ENCODE results near the gene RFWD3.

The RFWD3 gene

DNA sequence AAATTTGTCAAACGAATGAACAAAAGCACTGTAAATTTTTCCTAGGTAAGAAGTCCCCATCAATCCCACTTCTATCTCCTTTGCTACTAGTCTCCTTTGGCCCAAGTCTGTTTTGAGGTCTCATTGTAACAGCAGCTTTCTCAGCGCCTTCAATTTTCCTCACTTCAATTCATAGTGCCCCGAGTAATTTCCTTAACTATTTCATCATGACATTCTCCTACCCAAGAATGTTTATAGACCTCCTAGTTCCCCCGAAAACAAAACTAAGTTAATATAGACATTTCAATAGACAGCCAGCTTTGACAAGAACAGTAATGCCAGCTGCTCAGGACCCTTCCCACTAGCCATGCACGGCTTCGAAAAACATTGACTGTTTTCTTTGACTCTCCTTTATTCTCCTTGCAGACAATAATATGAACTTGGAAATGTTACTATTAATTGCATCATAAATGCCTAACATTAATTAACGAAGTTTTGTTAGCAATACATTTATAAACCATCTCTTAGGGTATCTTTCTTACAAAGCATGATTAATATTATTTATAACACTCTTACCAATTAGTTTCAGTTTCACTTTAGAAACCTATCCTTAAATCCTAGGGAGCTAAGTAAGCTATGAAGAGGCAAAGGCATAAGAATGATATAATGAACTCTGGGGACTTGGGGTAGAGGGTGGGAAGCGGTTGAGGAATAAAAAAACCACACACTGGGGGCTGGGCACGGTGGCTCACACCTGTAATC, 82.6 kb downstream of the RFWD3 start:
- Histone ChIP-seq H3K4me1 (ENCODE audit: control insufficient read depth in 1 of 2, insufficient read depth in 2 of 2, low read length in 2 of 2) (peaks cover 0 to 8% of the 10 kb centered on the region in 2 donors), H3K9me3 (ENCODE audit: control insufficient read depth in 1 of 2, low read length in 2 of 2) (no peaks in the 10 kb centered on the region), H3K27ac (ENCODE audit: low read depth, low read length) (no peak overlapping the region), H3K36me3 (ENCODE audit: control insufficient read depth in 1 of 2, insufficient read depth in 2 of 2, low read length in 2 of 2) (no peaks in the 10 kb centered on the region), H3K27me3 (ENCODE audit: control insufficient read depth in 1 of 2, insufficient read depth in 2 of 2, low read length in 2 of 2) (no peaks in the 10 kb centered on the region), H3K9ac (ENCODE audit: low read depth in 1 of 2, low read length in 2 of 2) (no peak overlapping the region), H3K4me3 (ENCODE audit: low read depth in 1 of 2, low read length in 2 of 2) (no peak overlapping the region)

DNA sequence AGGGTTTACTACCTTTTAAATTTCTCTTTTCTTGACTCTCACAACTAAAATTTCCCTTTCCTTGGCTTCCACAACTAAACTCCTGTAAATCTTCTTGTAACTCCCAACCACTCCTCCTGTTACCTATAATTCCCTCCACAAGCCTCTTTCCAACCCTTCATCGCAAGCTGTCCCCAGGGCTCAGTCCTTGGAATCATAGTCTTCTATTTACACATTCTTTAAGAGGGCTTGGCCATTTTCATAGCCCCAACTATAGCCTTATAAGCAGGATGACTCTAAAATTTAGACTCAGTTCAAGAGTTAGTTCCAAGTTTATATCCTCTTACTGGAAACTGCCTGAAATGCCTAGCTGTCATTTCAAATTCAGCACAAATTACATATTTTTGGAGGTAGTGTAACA, 83.7 kb downstream of the RFWD3 start:
- Histone ChIP-seq H3K4me3 (ENCODE audit: low read depth in 1 of 2, low read length in 2 of 2) (no peak overlapping the region), H3K4me1 (ENCODE audit: control insufficient read depth in 1 of 2, insufficient read depth in 2 of 2, low read length in 2 of 2) (peaks cover 8 to 9% of the 10 kb centered on the region in 2 donors), H3K27ac (ENCODE audit: low read depth, low read length) (no peak overlapping the region), H3K36me3 (ENCODE audit: control insufficient read depth in 1 of 2, insufficient read depth in 2 of 2, low read length in 2 of 2) (no peaks in the 10 kb centered on the region), H3K27me3 (ENCODE audit: control insufficient read depth in 1 of 2, insufficient read depth in 2 of 2, low read length in 2 of 2) (no peaks in the 10 kb centered on the region), H3K9me3 (ENCODE audit: control insufficient read depth in 1 of 2, low read length in 2 of 2) (no peaks in the 10 kb centered on the region), H3K9ac (ENCODE audit: low read depth in 1 of 2, low read length in 2 of 2) (no peak overlapping the region)

DNA sequence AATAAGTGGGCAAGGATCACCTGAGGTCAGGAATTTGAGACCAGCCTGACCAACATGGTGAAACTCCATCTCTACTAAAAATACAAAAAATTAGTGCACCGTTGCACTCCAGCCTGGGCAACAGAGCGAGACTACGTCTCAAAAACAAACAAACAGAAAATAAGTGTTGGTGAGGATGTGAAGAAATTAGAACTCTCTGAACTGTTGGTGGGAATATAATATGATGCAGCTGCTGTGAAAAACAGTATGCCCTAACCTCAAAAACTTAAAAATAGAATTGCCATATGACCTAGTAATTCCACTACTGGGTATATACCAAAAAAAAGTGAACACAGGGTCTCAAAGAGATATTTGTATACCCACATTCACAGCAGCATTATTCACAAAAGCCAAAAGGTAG, 85.8 kb downstream of the RFWD3 start:
- H3K4me1 ChIP-seq (ENCODE audit: control insufficient read depth in 1 of 2, insufficient read depth in 2 of 2, low read length in 2 of 2) = peaks cover 8 to 11% of the 10 kb centered on the region in 2 donors
- no peak overlapping the region for H3K9ac ChIP-seq (ENCODE audit: low read depth in 1 of 2, low read length in 2 of 2)
- H3K36me3 ChIP-seq (ENCODE audit: control insufficient read depth in 1 of 2, insufficient read depth in 2 of 2, low read length in 2 of 2) = no peaks in the 10 kb centered on the region
- no peaks in the 10 kb centered on the region for H3K27me3 ChIP-seq (ENCODE audit: control insufficient read depth in 1 of 2, insufficient read depth in 2 of 2, low read length in 2 of 2)
- H3K9me3 ChIP-seq (ENCODE audit: control insufficient read depth in 1 of 2, low read length in 2 of 2) = no peaks in the 10 kb centered on the region
- H3K4me3 ChIP-seq (ENCODE audit: low read depth in 1 of 2, low read length in 2 of 2) = no peak overlapping the region
- H3K27ac ChIP-seq (ENCODE audit: low read depth, low read length) = no peak overlapping the region

DNA sequence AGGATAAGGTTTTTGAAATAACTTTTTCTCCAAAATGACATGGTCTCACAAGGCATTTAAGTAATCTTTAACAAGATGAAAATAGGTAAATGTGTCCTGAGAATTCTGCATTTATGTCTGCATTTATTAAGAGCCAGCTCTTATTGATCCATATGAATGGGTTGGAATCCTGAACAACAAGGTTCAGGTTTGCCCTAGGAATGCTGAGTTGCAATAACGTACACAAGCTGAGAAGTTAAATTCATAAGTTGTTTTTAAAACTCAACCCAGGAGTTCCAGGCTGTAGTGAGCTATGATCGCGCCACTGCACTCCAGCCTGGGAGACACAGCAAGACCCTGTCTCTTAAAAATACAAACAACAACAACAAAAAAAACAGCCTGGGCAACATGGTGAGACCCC, 87.8 kb downstream of the RFWD3 start:
- peaks cover 1 to 11% of the 10 kb centered on the region in 2 donors for H3K4me1 ChIP-seq (ENCODE audit: control insufficient read depth in 1 of 2, insufficient read depth in 2 of 2, low read length in 2 of 2)
- H3K36me3 ChIP-seq (ENCODE audit: control insufficient read depth in 1 of 2, insufficient read depth in 2 of 2, low read length in 2 of 2) = no peaks in the 10 kb centered on the region
- H3K27me3 ChIP-seq (ENCODE audit: control insufficient read depth in 1 of 2, insufficient read depth in 2 of 2, low read length in 2 of 2) = no peaks in the 10 kb centered on the region
- no peaks in the 10 kb centered on the region for H3K9me3 ChIP-seq (ENCODE audit: control insufficient read depth in 1 of 2, low read length in 2 of 2)
- H3K27ac ChIP-seq (ENCODE audit: low read depth, low read length) = no peak overlapping the region
- H3K9ac ChIP-seq (ENCODE audit: low read depth in 1 of 2, low read length in 2 of 2) = no peak overlapping the region
- H3K4me3 ChIP-seq (ENCODE audit: low read depth in 1 of 2, low read length in 2 of 2) = no peak overlapping the region

DNA sequence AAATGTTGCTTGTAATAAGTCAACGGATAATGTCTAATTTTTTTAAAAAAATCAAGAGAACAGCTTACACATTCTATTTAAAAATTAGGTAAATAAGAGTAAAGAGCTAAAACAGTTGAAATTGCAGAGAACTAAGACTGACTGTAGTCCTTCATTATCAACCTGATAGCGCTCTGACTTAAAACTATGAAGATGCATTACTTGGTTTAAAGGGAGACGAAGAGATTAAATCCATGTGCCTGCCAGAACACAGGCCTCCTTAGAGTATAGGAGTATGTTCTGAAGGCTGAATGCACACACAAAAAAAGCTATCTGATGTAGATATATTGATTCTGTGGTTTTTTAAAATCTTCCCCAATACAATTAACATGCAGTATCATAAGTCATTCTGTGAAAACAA, 88.2 kb downstream of the RFWD3 start:
- H3K4me1 ChIP-seq (ENCODE audit: control insufficient read depth in 1 of 2, insufficient read depth in 2 of 2, low read length in 2 of 2) = peaks cover 0 to 11% of the 10 kb centered on the region in 2 donors
- no peak overlapping the region for H3K27ac ChIP-seq (ENCODE audit: low read depth, low read length)
- no peaks in the 10 kb centered on the region for H3K27me3 ChIP-seq (ENCODE audit: control insufficient read depth in 1 of 2, insufficient read depth in 2 of 2, low read length in 2 of 2)
- no peak overlapping the region for H3K4me3 ChIP-seq (ENCODE audit: low read depth in 1 of 2, low read length in 2 of 2)
- H3K9me3 ChIP-seq (ENCODE audit: control insufficient read depth in 1 of 2, low read length in 2 of 2) = no peaks in the 10 kb centered on the region
- no peak overlapping the region for H3K9ac ChIP-seq (ENCODE audit: low read depth in 1 of 2, low read length in 2 of 2)
- H3K36me3 ChIP-seq (ENCODE audit: control insufficient read depth in 1 of 2, insufficient read depth in 2 of 2, low read length in 2 of 2) = no peaks in the 10 kb centered on the region

DNA sequence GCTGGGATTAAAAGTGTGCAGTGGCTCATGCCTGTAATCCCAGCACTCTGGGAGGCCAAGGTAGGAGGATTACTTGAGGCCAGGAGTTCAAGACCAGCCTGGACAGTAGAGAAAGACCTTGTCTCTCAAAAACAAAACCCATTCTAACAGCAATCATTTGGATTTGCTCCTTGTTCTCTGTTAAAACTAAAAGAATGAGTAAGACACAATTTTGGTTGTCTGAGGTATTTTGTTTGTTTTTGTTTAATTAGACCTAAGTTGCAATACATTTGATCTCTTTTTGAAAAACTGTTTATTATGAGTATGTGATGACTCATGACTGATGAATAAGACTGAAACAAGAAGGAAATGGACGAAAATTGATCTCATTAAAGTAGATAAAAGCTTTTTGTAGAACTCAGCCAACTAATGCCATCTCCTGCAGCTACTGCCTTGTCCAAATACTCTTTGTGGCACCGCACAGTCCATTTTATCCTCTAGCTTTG, 88.8 kb downstream of the RFWD3 start:
- no peak overlapping the region for H3K9ac ChIP-seq (ENCODE audit: low read depth in 1 of 2, low read length in 2 of 2)
- no peak overlapping the region for H3K4me3 ChIP-seq (ENCODE audit: low read depth in 1 of 2, low read length in 2 of 2)
- H3K27ac ChIP-seq (ENCODE audit: low read depth, low read length) = no peak overlapping the region
- H3K4me1 ChIP-seq (ENCODE audit: control insufficient read depth in 1 of 2, insufficient read depth in 2 of 2, low read length in 2 of 2) = peaks cover 0 to 11% of the 10 kb centered on the region in 2 donors
- no peaks in the 10 kb centered on the region for H3K27me3 ChIP-seq (ENCODE audit: control insufficient read depth in 1 of 2, insufficient read depth in 2 of 2, low read length in 2 of 2)
- no peaks in the 10 kb centered on the region for H3K36me3 ChIP-seq (ENCODE audit: control insufficient read depth in 1 of 2, insufficient read depth in 2 of 2, low read length in 2 of 2)
- H3K9me3 ChIP-seq (ENCODE audit: control insufficient read depth in 1 of 2, low read length in 2 of 2) = no peaks in the 10 kb centered on the region

DNA sequence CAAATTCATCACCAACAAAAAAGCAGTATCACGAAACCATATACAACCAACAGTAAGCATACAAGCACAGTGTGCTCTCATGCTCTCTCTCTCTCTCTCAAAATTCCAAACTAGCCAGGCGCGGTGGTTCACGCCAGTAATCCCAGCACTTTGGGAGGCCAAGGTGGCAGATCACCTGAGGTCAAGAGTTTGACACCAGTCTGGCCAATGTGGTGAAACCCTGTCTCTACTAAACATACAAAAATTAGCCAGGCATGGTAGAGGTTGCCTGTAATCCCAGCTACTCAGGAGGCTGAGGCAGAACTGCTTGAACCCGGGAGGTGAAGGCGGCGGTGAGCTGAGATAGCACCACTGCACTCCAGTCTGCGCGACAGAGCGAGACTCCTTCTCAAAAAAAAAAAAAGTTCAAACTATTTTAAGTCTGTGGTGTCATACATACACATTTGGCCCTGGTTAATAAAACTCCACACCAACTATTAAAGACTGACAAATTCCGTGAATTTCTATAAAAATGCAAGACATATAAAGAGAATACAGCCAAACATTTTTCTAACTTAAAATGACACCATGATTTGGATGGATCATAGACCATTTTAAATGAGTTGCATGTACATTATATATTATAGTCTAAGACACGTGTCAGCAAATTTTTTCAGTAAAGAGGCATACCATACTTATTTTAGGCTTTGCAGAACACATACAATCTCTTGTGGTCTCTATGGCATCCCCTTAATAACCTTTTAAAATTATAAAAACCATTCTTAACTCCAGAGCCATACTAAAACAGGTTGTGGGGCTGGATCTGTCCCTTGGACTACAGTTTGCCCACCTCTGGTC, 90.7 kb downstream of the RFWD3 start:
- no peak overlapping the region for H3K4me3 ChIP-seq (ENCODE audit: low read depth in 1 of 2, low read length in 2 of 2)
- H3K9ac ChIP-seq (ENCODE audit: low read depth in 1 of 2, low read length in 2 of 2) = no peak overlapping the region
- no peaks in the 10 kb centered on the region for H3K36me3 ChIP-seq (ENCODE audit: control insufficient read depth in 1 of 2, insufficient read depth in 2 of 2, low read length in 2 of 2)
- no peaks in the 10 kb centered on the region for H3K9me3 ChIP-seq (ENCODE audit: control insufficient read depth in 1 of 2, low read length in 2 of 2)
- H3K27ac ChIP-seq (ENCODE audit: low read depth, low read length) = no peak overlapping the region
- H3K27me3 ChIP-seq (ENCODE audit: control insufficient read depth in 1 of 2, insufficient read depth in 2 of 2, low read length in 2 of 2) = no peaks in the 10 kb centered on the region
- H3K4me1 ChIP-seq (ENCODE audit: control insufficient read depth in 1 of 2, insufficient read depth in 2 of 2, low read length in 2 of 2) = peaks cover 0 to 15% of the 10 kb centered on the region in 2 donors

DNA sequence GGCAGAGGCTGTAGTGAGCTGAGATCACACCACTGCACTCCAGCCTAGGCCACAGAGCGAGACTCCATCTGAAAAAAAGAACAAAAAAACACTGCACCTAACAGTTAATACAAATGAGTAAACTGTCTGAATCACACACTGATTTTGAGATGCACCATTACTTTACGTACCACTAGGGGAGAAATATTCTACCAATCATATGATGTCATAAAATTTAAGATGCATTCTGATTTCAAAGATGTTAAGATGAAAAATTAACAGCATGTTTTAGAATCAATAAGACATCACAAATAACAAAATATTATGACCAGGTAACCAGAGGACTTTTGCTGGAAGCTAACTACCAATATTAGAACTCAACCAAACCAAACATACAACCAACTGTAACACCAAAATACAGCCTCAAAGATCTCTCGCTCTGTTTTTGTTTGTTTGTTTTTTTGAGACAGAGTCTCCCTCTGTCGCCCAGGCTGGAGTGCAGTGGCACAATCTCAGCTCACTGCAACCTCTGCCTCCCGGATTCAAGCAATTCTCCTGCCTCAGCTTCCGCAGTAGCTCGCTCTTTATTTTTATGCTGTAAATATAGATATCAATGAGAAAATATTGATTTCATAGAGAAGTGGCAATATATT, 91.4 kb downstream of the RFWD3 start:
- H3K4me3 ChIP-seq (ENCODE audit: low read depth in 1 of 2, low read length in 2 of 2) = no peak overlapping the region
- no peaks in the 10 kb centered on the region for H3K27me3 ChIP-seq (ENCODE audit: control insufficient read depth in 1 of 2, insufficient read depth in 2 of 2, low read length in 2 of 2)
- peaks cover 5 to 23% of the 10 kb centered on the region in 2 donors for H3K4me1 ChIP-seq (ENCODE audit: control insufficient read depth in 1 of 2, insufficient read depth in 2 of 2, low read length in 2 of 2)
- H3K36me3 ChIP-seq (ENCODE audit: control insufficient read depth in 1 of 2, insufficient read depth in 2 of 2, low read length in 2 of 2) = no peaks in the 10 kb centered on the region
- no peaks in the 10 kb centered on the region for H3K9me3 ChIP-seq (ENCODE audit: control insufficient read depth in 1 of 2, low read length in 2 of 2)
- no peak overlapping the region for H3K27ac ChIP-seq (ENCODE audit: low read depth, low read length)
- no peak overlapping the region for H3K9ac ChIP-seq (ENCODE audit: low read depth in 1 of 2, low read length in 2 of 2)

DNA sequence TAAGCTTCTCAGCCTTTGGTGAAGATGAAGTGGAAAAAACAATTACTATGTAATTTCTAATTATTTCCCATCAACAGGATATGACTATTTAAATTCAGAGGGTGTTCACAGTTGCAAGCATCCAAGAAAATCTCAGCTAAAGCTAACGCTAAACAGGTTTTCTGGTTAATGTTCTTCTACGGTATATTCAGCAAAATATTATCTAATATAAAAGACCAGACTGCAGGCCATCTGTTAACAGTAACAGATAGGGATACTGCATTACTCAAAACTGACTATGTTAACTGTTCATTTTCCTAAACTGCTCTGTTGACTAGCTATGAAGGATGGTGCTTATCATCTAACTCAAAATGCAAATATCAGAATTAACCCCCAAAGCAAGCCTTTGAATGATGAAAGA, 92.5 kb downstream of the RFWD3 start:
- no peak overlapping the region for H3K4me3 ChIP-seq (ENCODE audit: low read depth in 1 of 2, low read length in 2 of 2)
- H3K27ac ChIP-seq (ENCODE audit: low read depth, low read length) = no peak overlapping the region
- no peak overlapping the region for H3K9ac ChIP-seq (ENCODE audit: low read depth in 1 of 2, low read length in 2 of 2)
- peaks cover 8 to 28% of the 10 kb centered on the region in 2 donors for H3K4me1 ChIP-seq (ENCODE audit: control insufficient read depth in 1 of 2, insufficient read depth in 2 of 2, low read length in 2 of 2)
- no peaks in the 10 kb centered on the region for H3K36me3 ChIP-seq (ENCODE audit: control insufficient read depth in 1 of 2, insufficient read depth in 2 of 2, low read length in 2 of 2)
- H3K9me3 ChIP-seq (ENCODE audit: control insufficient read depth in 1 of 2, low read length in 2 of 2) = no peaks in the 10 kb centered on the region
- H3K27me3 ChIP-seq (ENCODE audit: control insufficient read depth in 1 of 2, insufficient read depth in 2 of 2, low read length in 2 of 2) = no peaks in the 10 kb centered on the region

DNA sequence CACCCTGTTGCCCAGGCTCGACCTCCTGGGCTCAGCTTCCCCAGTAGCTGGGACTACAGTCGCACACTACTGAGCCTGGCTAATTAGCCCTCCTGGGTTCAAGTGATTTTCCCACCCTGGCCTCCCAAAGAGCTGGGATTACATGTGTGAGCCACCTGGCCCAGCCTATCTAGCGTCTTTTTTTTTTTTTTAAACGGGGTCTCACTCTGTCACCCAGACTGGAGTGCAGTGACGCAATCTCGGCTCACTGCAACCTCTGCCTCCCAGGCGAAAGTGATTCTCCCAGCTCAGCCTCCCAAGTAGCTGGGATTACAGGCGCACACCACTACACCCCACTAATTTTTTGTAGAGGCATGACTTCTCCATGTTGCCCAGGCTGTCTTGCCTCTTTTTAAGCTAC, 93.1 kb downstream of the RFWD3 start:
- Histone ChIP-seq H3K9ac (ENCODE audit: low read depth in 1 of 2, low read length in 2 of 2) (no peak overlapping the region), H3K27ac (ENCODE audit: low read depth, low read length) (no peak overlapping the region), H3K9me3 (ENCODE audit: control insufficient read depth in 1 of 2, low read length in 2 of 2) (no peaks in the 10 kb centered on the region), H3K27me3 (ENCODE audit: control insufficient read depth in 1 of 2, insufficient read depth in 2 of 2, low read length in 2 of 2) (no peaks in the 10 kb centered on the region), H3K4me3 (ENCODE audit: low read depth in 1 of 2, low read length in 2 of 2) (no peak overlapping the region), H3K4me1 (ENCODE audit: control insufficient read depth in 1 of 2, insufficient read depth in 2 of 2, low read length in 2 of 2) (peaks cover 11 to 26% of the 10 kb centered on the region in 2 donors), H3K36me3 (ENCODE audit: control insufficient read depth in 1 of 2, insufficient read depth in 2 of 2, low read length in 2 of 2) (no peaks in the 10 kb centered on the region)
